Lower lobe of right lung (tissue), 2 donors: ENCODE measurements around the gene ADAMTSL5. TPM values are rescaled to one million over a fixed set of nuclear protein-coding genes. Genes with fewer than 3 reads are reported as not detected.

Source experiments
- ATAC-seq, 2 donors: fragments of 200-7000 bp; cut with Tn5 transposase; one replicate each; pipeline ENCODE4 v1.9.1; 2020 to 2022; ENCODE audit warnings: mild to moderate bottlenecking in 2 of 2, moderate library complexity in 2 of 2
- DNase-seq: peaks from one replicate; pipeline ENCODE4 v3.0.0-alpha.2; 2020
- H3K27ac ChIP-seq: fragments of 200-600 bp; one replicate; pipeline ENCODE4 v1.8.0; 2022
- H3K27me3 ChIP-seq: fragments of 200-600 bp; one replicate; pipeline ENCODE4 v1.8.0; 2022; ENCODE audit warnings: low read depth
- H3K36me3 ChIP-seq: fragments of 200-600 bp; one replicate; pipeline ENCODE4 v1.8.0; 2022; ENCODE audit warnings: mild to moderate bottlenecking
- H3K4me1 ChIP-seq: fragments of 200-600 bp; one replicate; pipeline ENCODE4 v1.8.0; 2022
- H3K4me3 ChIP-seq: fragments of 200-600 bp; one replicate; pipeline ENCODE4 v1.8.0; 2022; ENCODE audit warnings: mild to moderate bottlenecking
- H3K9me3 ChIP-seq: fragments of 200-600 bp; one replicate; pipeline ENCODE4 v1.8.0; 2022
- CTCF ChIP-seq: fragments of 200-600 bp; IDR thresholded peaks from one replicate; pipeline ENCODE4 v1.8.0; 2022; ENCODE audit warnings: antibody characterized with exemption, mild to moderate bottlenecking
- intact Hi-C: fragments of 100-400 bp; cut with DNase I; formaldehyde crosslinking; loops from one replicate; pipeline ENCODE4 v1.11.0; 2022
- total RNA-seq: library from RNA; stranded (reverse); fragmentation: NEBNext Ultra II Directional; extraction: Animal tissue kit (Norgen Biotek cat#: 25700); gene quantifications from one replicate; pipeline ENCODE4 v1.2.1, GENCODE V29; 2021
- donor health status: DM: no; HTN: yes; CAD: no; lungs with severe emphysema.

ADAMTSL5 gene
- total RNA-seq, 1 donor from 2014 or later: 3.3 TPM

- no peak overlapping the region for H3K4me3 ChIP-seq
- H3K27me3 ChIP-seq: peaks cover 27% of the 10 kb centered on the region
- DNase-seq (no peak), ATAC-seq (no peak)
- no peak for TF ChIP-seq CTCF
- H3K9me3 ChIP-seq: no peaks in the 10 kb centered on the region
- H3K36me3 ChIP-seq: peaks cover 22% of the 10 kb centered on the region
- H3K27ac ChIP-seq: no peak overlapping the region
- peaks cover 34% of the 10 kb centered on the region for H3K4me1 ChIP-seq
- intact Hi-C loops: no loop called here
Observed at GRCh38 chr19:1475751-1476437, 36.9 kb downstream of the ADAMTSL5 start.

DNA sequence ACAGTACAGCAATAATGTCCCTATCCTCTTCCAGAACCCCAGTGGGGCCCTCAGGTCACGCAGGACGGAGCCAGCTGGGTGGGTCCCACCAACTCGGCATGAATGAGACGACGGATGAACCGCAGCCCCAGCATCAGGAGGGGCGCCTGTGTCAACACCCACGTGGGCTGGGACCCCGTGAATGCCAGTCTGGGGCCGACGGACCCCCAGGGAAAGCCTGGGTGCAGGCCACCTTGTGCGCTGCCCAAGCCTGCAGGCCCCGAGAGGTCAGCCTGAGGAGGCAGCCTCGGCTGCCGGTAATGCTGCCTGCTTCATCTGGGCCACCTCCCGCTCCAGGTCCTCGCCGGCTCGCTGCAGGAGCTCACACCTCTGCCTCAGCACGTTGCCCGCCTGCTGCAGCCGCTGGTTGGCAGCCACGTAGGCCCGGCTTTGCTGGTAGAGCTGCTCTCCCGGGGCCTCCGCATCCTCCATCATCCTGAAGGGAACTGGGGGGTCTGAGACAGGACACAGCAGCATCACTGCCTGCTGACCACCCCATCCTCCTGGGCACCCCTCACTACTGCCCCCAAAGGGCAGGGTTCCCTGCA, 38.0 kb downstream of the ADAMTSL5 start:
- peaks cover 37% of the 10 kb centered on the region for H3K27me3 ChIP-seq
- H3K27ac ChIP-seq: no peak overlapping the region
- peaks cover 22% of the 10 kb centered on the region for H3K36me3 ChIP-seq
- peaks cover 45% of the 10 kb centered on the region for H3K4me1 ChIP-seq
- DNase-seq (no peak), ATAC-seq (no peak)
- intact Hi-C loops: no loop called here
- H3K4me3 ChIP-seq: no peak overlapping the region
- no peak for TF ChIP-seq CTCF
- H3K9me3 ChIP-seq: no peaks in the 10 kb centered on the region

DNA sequence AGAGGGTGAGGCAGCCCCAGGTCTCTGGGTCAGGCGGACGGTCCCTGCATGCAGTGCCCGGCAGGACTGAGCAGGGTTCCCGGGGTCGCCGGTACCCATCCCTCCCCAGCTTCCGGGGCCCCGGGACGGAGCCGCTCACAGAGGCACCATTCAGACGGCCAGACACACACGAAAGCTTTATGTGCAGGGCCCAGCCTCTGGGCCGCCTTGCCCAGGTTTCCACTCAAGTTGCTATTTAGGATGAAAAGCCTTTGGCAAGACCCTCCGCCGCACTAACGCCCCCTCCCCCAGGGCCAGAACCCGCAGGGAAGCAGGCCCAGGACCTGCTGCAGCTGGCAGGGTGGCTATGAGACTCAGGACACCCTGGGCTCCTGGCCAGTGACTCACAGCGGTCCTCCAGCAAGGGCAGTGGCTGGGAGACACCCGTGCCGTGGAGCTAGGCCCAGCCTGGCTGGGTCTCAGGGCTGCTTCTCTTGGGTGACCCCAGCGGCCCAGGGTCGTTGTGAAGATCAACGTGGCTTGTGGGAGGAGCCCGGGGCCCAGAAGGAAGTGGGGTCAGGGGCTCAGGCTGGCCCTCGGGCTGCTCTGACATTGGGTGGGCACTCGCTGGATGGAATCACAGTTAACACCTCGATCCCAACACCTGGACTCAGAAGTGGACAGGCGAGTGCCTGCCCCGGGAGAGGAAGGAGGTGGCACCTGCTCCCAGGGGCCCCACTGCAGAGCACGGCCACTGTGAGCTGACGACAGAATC, 38.6 kb downstream of the ADAMTSL5 start:
- intact Hi-C loops: no loop called here
- DNase-seq (no peak), ATAC-seq (no peak)
- peaks cover 44% of the 10 kb centered on the region for H3K4me1 ChIP-seq
- no peak for TF ChIP-seq CTCF
- H3K36me3 ChIP-seq: peaks cover 22% of the 10 kb centered on the region
- no peak overlapping the region for H3K27ac ChIP-seq
- H3K9me3 ChIP-seq: no peaks in the 10 kb centered on the region
- peaks cover 41% of the 10 kb centered on the region for H3K27me3 ChIP-seq
- H3K4me3 ChIP-seq: no peak overlapping the region

DNA sequence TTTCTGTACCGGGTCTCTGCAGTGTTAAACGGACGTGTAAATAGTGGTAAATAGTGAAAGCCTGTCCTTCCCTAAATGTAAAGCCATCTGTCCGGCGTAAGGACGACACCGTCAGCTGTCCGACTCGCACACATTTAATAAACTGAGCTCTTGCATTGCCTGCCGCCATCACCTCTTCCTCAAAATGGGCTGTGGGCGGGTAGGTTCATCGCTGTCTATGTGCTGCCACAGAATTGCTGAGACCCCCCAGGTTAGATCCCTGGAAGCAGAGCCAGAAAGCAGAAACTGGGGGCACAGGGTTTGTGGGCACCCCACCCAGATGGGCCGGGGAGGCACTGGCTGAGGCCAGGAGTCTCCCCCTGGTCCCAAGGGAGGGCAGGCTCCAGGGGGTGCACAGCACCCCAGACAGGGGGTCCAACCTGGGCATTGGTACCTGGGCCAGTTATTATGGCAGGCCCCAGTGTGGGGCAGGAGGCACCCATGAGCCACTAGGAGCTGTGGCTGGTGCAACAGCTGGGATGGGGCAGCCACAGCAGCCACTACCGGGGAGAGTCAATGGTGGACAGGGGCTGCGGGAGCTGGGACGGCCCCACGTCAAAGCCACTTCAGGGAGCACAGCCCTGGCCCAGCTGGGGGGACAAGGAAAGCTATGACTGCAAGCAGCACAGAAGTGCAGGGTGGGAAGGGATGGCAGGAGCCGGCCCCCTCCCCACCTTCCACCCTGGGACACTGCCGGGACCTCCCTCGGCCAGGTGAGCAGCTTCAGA, 39.6 kb downstream of the ADAMTSL5 start:
- DNase-seq: no peak
- TF ChIP-seq CTCF: no peak

More for the DNA sequence above, 39.6 kb downstream of the ADAMTSL5 start:
- Histone ChIP-seq H3K4me3 (no peak overlapping the region), H3K27me3 (peaks cover 47% of the 10 kb centered on the region), H3K9me3 (no peaks in the 10 kb centered on the region), H3K27ac (no peak overlapping the region), H3K36me3 (peaks cover 22% of the 10 kb centered on the region), H3K4me1 (peaks cover 48% of the 10 kb centered on the region)
- intact Hi-C loops: no loop called here
- ATAC-seq: no peak
